Activated naive CD4-positive, alpha-beta T cell treated with anti-CD3 and anti-CD28 coated beads for 36 hours (primary cell): ENCODE results near the gene USP9Y. TPM values are rescaled to one million over a fixed set of nuclear protein-coding genes. Genes with fewer than 3 reads are reported as not detected.
A peak's percentile ranks its signal among the peaks of the same experiment; 100 is the strongest.

Source experiments
- CTCF ChIA-PET: fragments of 350-600 bp; sonication (Branson Sonifier 250); formaldehyde crosslinking; loops from one replicate; lab custom pipeline; 2021; ENCODE audit warnings: antibody characterized with exemption; lab: Charles Lee
- DNase-seq: peaks from one replicate; pipeline ENCODE4 v3.0.0-alpha.2; 2020
- H3K27ac Mint-ChIP-seq: one replicate; pipeline ENCODE4 v1.8.0; 2021; ENCODE audit warnings: mild to moderate bottlenecking, mixed read lengths
- H3K27me3 Mint-ChIP-seq: one replicate; pipeline ENCODE4 v1.8.0; 2021; ENCODE audit warnings: low read depth, mixed read lengths
- H3K36me3 Mint-ChIP-seq: one replicate; pipeline ENCODE4 v1.8.0; 2021; ENCODE audit warnings: low read depth, mixed read lengths
- H3K4me1 Mint-ChIP-seq: one replicate; pipeline ENCODE4 v1.8.0; 2021; ENCODE audit warnings: low read depth, mixed read lengths
- H3K4me3 Mint-ChIP-seq: one replicate; pipeline ENCODE4 v1.8.0; 2021; ENCODE audit warnings: mild to moderate bottlenecking, moderate library complexity, mixed read lengths
- H3K9me3 Mint-ChIP-seq: one replicate; pipeline ENCODE4 v1.8.0; 2021; ENCODE audit warnings: mixed read lengths
- intact Hi-C: fragments of 100-400 bp; cut with micrococcal nuclease; formaldehyde crosslinking; loops from one replicate; pipeline ENCODE4 v1.15.1; 2023
- total RNA-seq, 2 experiments: library from RNA; stranded (reverse); gene quantifications; one replicate each; pipeline ENCODE4 v1.2.3, GENCODE V29; 2021

Gene USP9Y
- total RNA-seq, 2 experiments from 2014 or later, result 12.7 to 14.6 TPM

DNA sequence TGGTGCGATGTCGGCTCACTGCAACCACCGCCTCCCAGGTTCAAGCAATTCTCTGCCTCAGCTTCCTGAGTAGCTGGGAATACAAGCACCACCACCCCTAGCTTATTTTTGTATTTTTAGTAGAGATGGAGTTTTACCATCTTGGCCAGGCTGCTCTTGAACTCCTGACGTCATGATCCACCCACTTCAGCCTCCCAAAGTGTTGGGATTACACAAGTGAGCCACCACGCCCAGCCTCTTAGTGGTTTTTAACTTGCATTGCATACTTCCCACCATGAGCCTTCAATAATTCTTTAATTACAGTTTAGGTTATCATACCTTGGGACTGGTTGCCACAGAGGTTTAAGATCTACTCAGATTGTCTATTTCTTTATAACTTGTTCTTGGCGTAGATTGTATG lies 14.3 kb downstream of the USP9Y start:
- peaks cover 11% of the 10 kb centered on the region for H3K4me1 Mint-ChIP-seq
- peaks cover 13% of the 10 kb centered on the region for H3K36me3 Mint-ChIP-seq
- CTCF ChIA-PET, result no interaction called here

DNA sequence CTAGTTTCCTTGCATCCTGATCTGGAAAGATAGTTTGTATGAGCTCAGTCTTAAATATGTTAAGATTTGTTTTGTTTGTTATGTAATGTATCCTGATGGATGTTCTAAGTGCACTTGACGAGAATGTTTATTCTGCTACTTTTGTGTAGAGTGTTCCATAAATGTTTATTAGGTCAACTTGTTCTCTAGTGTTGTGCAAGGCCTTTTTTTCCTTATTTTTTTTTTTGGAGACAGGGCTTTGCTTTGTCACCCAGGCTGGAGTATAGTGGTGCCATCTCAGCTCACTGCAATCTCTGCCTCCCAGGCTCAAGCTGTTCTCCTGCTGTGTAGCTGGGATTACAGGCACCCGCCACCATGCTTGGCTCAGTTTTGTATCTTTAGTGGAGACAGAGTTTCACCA lies 28.7 kb downstream of the USP9Y start:
- Mint-ChIP-seq H3K4me1 (peaks cover 10% of the 10 kb centered on the region), H3K4me3 (no peak overlapping the region), H3K36me3 (peaks cover 23% of the 10 kb centered on the region), H3K9me3 (no peaks in the 10 kb centered on the region), H3K27me3 (no peaks in the 10 kb centered on the region), H3K27ac (no peak overlapping the region)
- no peak for DNase-seq
- intact Hi-C loops, result loop anchor here (10.0 kb wide), 2 partner anchors 175 kb away; partner anchors contain the start of gene DDX3Y
- CTCF ChIA-PET, result interaction anchor here (0.8 kb wide), 1 partner anchor 79 kb away, joined by 3 read pairs; no protein-coding TSS in a partner anchor

More for the DNA sequence above, 14.3 kb downstream of the USP9Y start:
- intact Hi-C loops, result no loop called here
- DNase-seq, result no peak
- H3K9me3 Mint-ChIP-seq, result no peaks in the 10 kb centered on the region
- no peak overlapping the region for H3K4me3 Mint-ChIP-seq
- H3K27ac Mint-ChIP-seq, result no peak overlapping the region
- H3K27me3 Mint-ChIP-seq, result no peaks in the 10 kb centered on the region

DNA sequence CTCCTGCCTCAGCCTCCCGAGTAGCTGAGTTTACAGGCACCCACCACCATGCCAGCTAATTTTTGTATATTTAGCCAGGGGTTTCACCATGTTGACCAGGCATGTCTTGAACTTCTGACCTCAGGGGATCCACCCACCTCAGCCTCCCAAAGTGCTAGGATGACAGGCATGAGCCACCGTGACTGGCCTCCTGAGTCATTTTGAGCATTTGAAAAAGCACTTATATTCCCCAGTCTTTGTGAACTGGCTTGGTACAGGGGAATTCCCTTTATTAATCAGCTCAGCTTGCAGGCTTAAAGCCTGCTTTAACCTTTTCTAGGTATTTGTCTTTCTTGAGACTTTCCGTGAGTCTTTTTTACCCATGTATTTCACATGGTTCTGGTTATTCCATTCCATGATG lies 32.6 kb downstream of the USP9Y start:
- CTCF ChIA-PET, result interaction anchor here (1.2 kb wide), 1 partner anchor 201 kb away, joined by 4 read pairs; no protein-coding TSS in a partner anchor
- no peaks in the 10 kb centered on the region for H3K9me3 Mint-ChIP-seq
- H3K36me3 Mint-ChIP-seq, result peaks cover 18% of the 10 kb centered on the region
- no peak overlapping the region for H3K4me3 Mint-ChIP-seq
- intact Hi-C loops, result loop anchor here (2.0 to 10.0 kb wide), 3 partner anchors 71 to 179 kb away; partner anchors contain the start of gene DDX3Y
- no peaks in the 10 kb centered on the region for H3K27me3 Mint-ChIP-seq
- H3K27ac Mint-ChIP-seq, result no peak overlapping the region
- H3K4me1 Mint-ChIP-seq, result peaks cover 8% of the 10 kb centered on the region
- peak; percentile 71 for DNase-seq

DNA sequence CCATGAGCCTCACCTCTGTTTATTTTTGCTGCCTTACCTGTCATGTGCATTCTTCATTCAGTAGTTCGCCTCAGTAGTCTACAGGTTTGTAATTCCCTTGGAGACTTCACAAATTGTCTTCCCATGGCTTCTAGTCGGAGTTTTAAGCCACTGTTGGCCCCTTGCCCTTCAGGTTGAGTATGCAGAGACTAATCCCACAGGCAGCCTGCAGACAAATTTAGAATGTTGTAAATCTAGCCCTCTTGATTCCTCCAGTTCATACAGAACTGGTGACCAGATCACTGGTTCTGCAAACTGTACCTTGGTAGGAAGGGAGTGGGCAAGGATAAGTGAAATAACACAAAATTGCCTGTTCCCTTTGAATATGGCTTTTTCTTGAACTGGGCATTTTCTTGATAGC lies 33.0 kb downstream of the USP9Y start:
- no peak for DNase-seq
- H3K9me3 Mint-ChIP-seq, result no peaks in the 10 kb centered on the region
- CTCF ChIA-PET, result interaction anchor here (1.2 kb wide), 1 partner anchor 201 kb away, joined by 4 read pairs; no protein-coding TSS in a partner anchor
- intact Hi-C loops, result loop anchor here (10.0 kb wide), 2 partner anchors 171 to 179 kb away; partner anchors contain the start of gene DDX3Y
- peaks cover 16% of the 10 kb centered on the region for H3K36me3 Mint-ChIP-seq
- no peak overlapping the region for H3K27ac Mint-ChIP-seq
- no peaks in the 10 kb centered on the region for H3K27me3 Mint-ChIP-seq
- peaks cover 8% of the 10 kb centered on the region for H3K4me1 Mint-ChIP-seq
- no peak overlapping the region for H3K4me3 Mint-ChIP-seq

DNA sequence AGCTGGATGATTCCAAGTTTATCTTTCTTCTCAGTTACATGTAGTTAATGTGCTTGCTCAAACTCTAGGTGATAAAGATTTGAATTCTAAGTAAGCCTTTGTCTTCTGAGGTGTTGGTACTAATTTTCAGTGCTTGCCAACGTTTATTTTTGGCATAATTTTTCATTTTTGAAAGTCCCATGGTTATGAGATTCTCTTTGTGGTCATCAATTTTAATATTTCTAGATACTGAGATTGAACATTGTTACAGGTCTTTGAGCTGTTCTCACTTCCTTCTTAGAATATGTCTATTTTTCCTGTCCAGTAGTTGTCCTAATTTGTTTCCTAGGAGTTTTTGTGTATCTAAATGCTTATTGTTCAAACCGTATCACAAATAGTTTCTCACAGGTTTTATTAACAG lies 40.4 kb downstream of the USP9Y start:
- Mint-ChIP-seq H3K4me1 (no peaks in the 10 kb centered on the region), H3K36me3 (peaks cover 11% of the 10 kb centered on the region), H3K27ac (no peak overlapping the region), H3K4me3 (no peak overlapping the region), H3K27me3 (no peaks in the 10 kb centered on the region), H3K9me3 (no peaks in the 10 kb centered on the region)
- intact Hi-C loops, result no loop called here
- DNase-seq, result no peak
- CTCF ChIA-PET, result no interaction called here

DNA sequence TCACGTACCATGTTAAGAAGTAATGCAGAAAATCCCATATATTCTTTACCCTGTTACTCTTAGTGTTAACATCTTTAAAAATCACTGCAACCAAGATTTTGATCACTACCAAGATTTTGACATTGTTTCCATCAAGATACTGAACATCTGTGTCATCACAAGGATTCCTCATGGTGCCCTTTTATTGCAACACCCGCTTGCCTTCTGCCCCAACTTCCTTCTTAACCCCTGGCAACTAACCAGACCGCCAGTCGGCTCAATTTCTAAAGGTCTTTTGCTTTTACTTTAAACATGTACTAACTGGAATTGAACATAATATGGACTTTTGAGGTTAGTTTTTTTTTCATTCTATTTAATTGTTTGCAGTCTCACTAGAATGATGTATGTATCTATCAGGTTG lies 41.7 kb downstream of the USP9Y start:
- Mint-ChIP-seq H3K36me3 (peaks cover 17% of the 10 kb centered on the region), H3K4me1 (no peaks in the 10 kb centered on the region), H3K27me3 (no peaks in the 10 kb centered on the region), H3K27ac (no peak overlapping the region), H3K9me3 (no peaks in the 10 kb centered on the region), H3K4me3 (no peak overlapping the region)
- no peak for DNase-seq
- CTCF ChIA-PET, result no interaction called here
- intact Hi-C loops, result no loop called here

DNA sequence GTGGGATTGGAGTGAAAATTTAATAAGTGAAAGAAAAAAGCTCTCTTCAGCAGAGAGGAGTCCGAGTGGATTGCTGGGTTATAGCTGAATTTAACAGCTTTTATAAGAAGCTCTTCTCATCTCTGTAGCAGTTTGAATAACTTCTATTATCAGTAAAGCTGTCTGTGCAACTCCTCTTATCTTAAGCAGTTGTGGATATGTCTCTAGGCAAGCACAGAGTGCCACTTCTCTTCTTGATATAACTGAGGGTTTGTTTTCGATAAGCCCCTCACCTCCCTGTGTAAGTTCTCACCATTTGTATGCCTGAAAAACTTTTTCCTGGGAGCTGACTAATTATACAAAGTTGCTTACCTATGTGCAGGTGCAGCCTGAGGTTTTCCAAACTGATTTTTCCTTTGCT lies 43.1 kb downstream of the USP9Y start:
- no peaks in the 10 kb centered on the region for H3K9me3 Mint-ChIP-seq
- no peaks in the 10 kb centered on the region for H3K27me3 Mint-ChIP-seq
- H3K36me3 Mint-ChIP-seq, result peaks cover 19% of the 10 kb centered on the region
- no peak for DNase-seq
- intact Hi-C loops, result no loop called here
- no peak overlapping the region for H3K27ac Mint-ChIP-seq
- CTCF ChIA-PET, result no interaction called here
- H3K4me3 Mint-ChIP-seq, result no peak overlapping the region
- no peaks in the 10 kb centered on the region for H3K4me1 Mint-ChIP-seq

DNA sequence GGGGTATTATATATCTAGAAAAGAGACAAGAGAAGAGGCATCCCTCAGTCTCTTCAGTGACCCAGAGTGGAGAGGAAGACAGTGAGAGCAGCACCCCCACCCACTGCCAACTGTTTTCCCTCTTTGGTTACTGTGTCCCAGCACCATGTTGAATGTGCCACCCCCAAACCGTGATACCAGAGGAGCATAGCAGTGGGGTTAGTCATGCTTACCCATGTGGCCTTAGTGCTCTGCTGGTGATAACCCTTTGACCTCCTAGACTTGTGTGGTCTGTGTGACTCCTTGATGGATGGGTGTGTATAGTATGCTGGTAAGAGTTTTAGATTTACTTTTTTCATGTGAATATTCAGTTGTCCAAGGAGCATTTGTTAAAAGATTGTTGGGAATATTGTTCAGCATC lies 48.3 kb downstream of the USP9Y start:
- no peak overlapping the region for H3K27ac Mint-ChIP-seq
- H3K9me3 Mint-ChIP-seq, result no peaks in the 10 kb centered on the region
- CTCF ChIA-PET, result no interaction called here
- no peak overlapping the region for H3K4me3 Mint-ChIP-seq
- H3K4me1 Mint-ChIP-seq, result no peaks in the 10 kb centered on the region
- H3K36me3 Mint-ChIP-seq, result peaks cover 21% of the 10 kb centered on the region
- intact Hi-C loops, result no loop called here
- no peaks in the 10 kb centered on the region for H3K27me3 Mint-ChIP-seq
- DNase-seq, result no peak

DNA sequence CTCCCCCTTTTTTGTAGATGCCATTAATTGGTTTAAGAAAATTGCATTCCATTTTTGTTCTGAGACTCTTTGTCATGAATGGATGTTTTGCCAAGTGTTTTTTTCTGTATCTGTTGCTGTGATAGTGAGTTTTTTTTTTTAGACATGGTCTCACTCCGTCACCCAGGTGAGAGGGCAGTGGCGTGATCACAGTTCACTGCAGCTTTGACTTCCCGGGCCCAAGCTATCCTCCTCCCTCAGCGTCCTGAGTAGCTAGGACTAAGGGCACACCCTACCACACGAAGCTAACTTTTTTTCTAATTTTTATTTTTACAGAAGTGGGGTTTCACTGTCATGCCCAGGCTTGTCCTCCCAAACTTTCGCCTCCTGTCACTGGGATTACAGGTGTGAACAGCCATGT lies 51.8 kb downstream of the USP9Y start:
- no peaks in the 10 kb centered on the region for H3K9me3 Mint-ChIP-seq
- no peak for DNase-seq
- H3K36me3 Mint-ChIP-seq, result peaks cover 21% of the 10 kb centered on the region
- CTCF ChIA-PET, result no interaction called here
- intact Hi-C loops, result no loop called here
- no peak overlapping the region for H3K27ac Mint-ChIP-seq
- no peak overlapping the region for H3K4me3 Mint-ChIP-seq
- no peaks in the 10 kb centered on the region for H3K27me3 Mint-ChIP-seq
- H3K4me1 Mint-ChIP-seq, result peaks cover 10% of the 10 kb centered on the region

DNA sequence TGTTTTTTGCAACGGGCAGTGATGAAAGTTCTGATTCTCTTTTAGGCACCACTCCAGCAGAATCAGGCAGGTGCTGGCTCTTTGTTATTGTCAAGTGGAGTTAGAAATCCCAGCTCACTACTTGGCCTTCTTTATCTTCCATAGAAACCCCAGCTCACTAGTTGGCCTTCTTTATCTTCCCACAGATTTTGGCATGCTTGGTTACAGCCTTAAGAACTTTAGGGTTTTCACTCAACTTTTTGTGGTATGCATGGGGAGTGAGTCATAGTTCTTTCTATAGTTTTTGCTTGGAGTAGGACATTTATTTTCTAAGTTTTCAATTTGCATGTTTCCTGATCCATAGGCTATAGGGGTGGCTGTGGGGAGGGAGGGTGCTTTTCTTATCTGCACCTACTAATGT lies 55.0 kb downstream of the USP9Y start:
- Mint-ChIP-seq H3K4me1 (peaks cover 10% of the 10 kb centered on the region), H3K27me3 (no peaks in the 10 kb centered on the region), H3K9me3 (no peaks in the 10 kb centered on the region), H3K27ac (no peak overlapping the region), H3K36me3 (peaks cover 16% of the 10 kb centered on the region), H3K4me3 (no peak overlapping the region)
- intact Hi-C loops, result no loop called here
- CTCF ChIA-PET, result no interaction called here
- DNase-seq, result no peak

DNA sequence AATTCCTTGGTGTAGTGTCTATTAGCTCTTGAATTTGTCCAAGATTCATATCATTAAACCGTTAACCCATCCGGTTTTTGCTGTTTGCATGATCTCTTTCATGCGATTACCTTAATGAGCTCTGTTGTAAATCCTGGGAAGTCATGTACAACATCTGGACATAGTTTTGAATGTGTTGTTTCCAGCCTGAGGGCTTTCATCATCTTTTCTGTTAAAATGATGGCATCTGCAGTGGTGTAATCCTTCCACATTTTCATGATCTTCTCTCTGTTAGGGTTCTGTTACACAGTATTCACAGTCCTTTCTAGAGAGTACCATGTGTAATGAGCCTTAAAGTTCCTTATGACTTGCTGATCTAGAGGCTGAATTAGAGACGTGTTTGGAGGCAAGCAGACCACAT lies 64.9 kb downstream of the USP9Y start:
- H3K36me3 Mint-ChIP-seq, result peaks cover 9% of the 10 kb centered on the region
- intact Hi-C loops, result no loop called here
- no peaks in the 10 kb centered on the region for H3K9me3 Mint-ChIP-seq
- no peak for DNase-seq
- H3K27ac Mint-ChIP-seq, result no peak overlapping the region
- CTCF ChIA-PET, result no interaction called here
- H3K4me3 Mint-ChIP-seq, result no peak overlapping the region
- H3K4me1 Mint-ChIP-seq, result peaks cover 8% of the 10 kb centered on the region
- no peaks in the 10 kb centered on the region for H3K27me3 Mint-ChIP-seq

DNA sequence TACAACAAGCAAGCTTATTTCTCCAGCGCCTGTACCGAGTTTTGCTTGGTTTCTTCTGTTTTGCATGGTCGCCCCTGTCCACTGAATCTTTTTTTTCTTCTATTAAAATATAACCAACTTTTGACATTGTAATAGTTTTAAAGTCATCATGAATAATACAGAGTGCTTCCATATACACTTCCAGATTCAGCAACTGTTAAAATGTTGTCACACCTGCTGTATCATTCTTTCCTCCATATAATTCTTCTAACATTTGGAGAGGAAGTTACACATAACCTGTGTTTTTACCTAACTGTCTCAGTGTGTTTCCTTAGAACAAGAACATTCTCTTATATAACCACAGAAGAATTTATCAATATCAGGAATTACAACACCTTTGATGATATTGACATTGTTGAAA lies 83.5 kb downstream of the USP9Y start:
- Mint-ChIP-seq H3K9me3 (no peaks in the 10 kb centered on the region), H3K27me3 (no peaks in the 10 kb centered on the region), H3K4me1 (no peaks in the 10 kb centered on the region), H3K27ac (no peak overlapping the region), H3K36me3 (peaks cover 26% of the 10 kb centered on the region), H3K4me3 (no peak overlapping the region)
- CTCF ChIA-PET, result no interaction called here
- intact Hi-C loops, result no loop called here
- DNase-seq, result no peak

DNA sequence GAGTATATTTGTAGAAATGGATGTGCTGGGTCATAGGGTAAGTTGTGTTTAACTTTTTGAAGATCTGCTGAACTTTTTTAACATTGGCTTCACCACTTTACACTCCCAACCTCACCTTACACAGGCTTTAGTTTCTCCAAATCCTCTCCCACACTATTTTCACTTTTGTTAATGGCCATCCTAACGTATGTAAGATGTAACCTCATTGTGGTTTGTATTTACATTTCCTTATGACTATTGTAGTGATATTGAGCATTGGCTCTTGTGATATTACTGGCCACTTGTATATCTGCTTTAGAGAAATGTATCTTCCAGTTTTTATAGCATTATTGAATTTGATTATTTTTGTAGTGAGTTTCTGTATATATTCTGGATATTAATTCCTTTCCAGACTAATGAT lies 93.0 kb downstream of the USP9Y start:
- intact Hi-C loops, result no loop called here
- Mint-ChIP-seq H3K36me3 (peaks cover 17% of the 10 kb centered on the region), H3K4me1 (no peaks in the 10 kb centered on the region), H3K4me3 (no peak overlapping the region), H3K9me3 (no peaks in the 10 kb centered on the region), H3K27me3 (no peaks in the 10 kb centered on the region), H3K27ac (no peak overlapping the region)
- no peak for DNase-seq
- CTCF ChIA-PET, result no interaction called here
